ENCODE measurements around the gene IPO4.

GRCh38 chr14:24157331-24157730, 31.3 kb downstream of the IPO4 start:
- TF ChIP-seq CTCF (conservative IDR thresholded peaks at IDR 0.05), result no peak
- no peak for TF ChIP-seq ZFX (IDR thresholded peaks at IDR 0.05)

All from C4-2B (cell line).